K562 (cell line): ENCODE measurements around the gene OVOL3. TPM values are rescaled to one million over a fixed set of nuclear protein-coding genes. Genes with fewer than 3 reads are reported as not detected.
A peak's percentile ranks its signal among the peaks of the same experiment; 100 is the strongest.

Experiments used
- BCL6 ChIP-seq: fragments of 250-450 bp; sonication (Bioruptor Pico); IDR thresholded peaks from 2 replicates; pipeline ENCODE4 v1.4.0; 2020
- E2F1 ChIP-seq: sonication (generic); formaldehyde crosslinking; IDR thresholded peaks from 2 replicates; pipeline ENCODE4 v1.8.1; 2023; ENCODE audit warnings: mild to moderate bottlenecking, missing genetic modification reagents, moderate library complexity
- E2F4 ChIP-seq: sonication (generic); formaldehyde crosslinking; IDR thresholded peaks from 2 replicates; pipeline ENCODE4 v1.8.0; 2022; ENCODE audit warnings: mild to moderate bottlenecking, low read depth, missing genetic modification reagents
- ETS1 ChIP-seq: conservative IDR thresholded peaks from 2 replicates; pipeline ENCODE4 v1.6.1; 2011; ENCODE audit warnings: low read depth, mild to moderate bottlenecking, low read length; ENCODE audit not compliant: control insufficient read depth
- EZH2 ChIP-seq: IDR thresholded peaks from 2 replicates; pipeline ENCODE4 v1.6.1; 2012; ENCODE audit warnings: low read depth, mild to moderate bottlenecking, inconsistent platforms, low read length, borderline replicate concordance
- GMEB1 ChIP-seq: fragments of 250-450 bp; sonication (Bioruptor Pico); IDR thresholded peaks from 2 replicates; pipeline ENCODE4 v1.4.0; 2020; ENCODE audit warnings: mild to moderate bottlenecking
- KLF6 ChIP-seq: fragments of 250-450 bp; sonication (Bioruptor Pico); IDR thresholded peaks from 2 replicates; pipeline ENCODE4 v1.4.0; 2020; ENCODE audit warnings: mild to moderate bottlenecking, moderate library complexity, borderline replicate concordance
- NR2C2 ChIP-seq, 2 experiments: fragments of 200-800 bp in 1 of 2; sonication (Bioruptor generic) in 1 of 2; sonication (generic) in 1 of 2; formaldehyde crosslinking in 1 of 2; IDR thresholded peaks; 2 replicates each; pipeline versions ENCODE4 v1.6.1 to v1.8.0; 2016 to 2022; ENCODE audit warnings: mild to moderate bottlenecking in 1 of 2, missing compliant biosample characterization in 1 of 2, missing genetic modification characterization in 1 of 2, missing genetic modification reagents in 1 of 2
- RCOR1 ChIP-seq, 2 experiments: IDR thresholded peaks; 2 replicates each; pipeline ENCODE4 v1.6.1; 2012; ENCODE audit warnings: low read depth in 2 of 2, low read length in 2 of 2, borderline replicate concordance in 1 of 2, improper control_type of control experiment in 1 of 2
- SP2 ChIP-seq: IDR thresholded peaks from 2 replicates; pipeline ENCODE4 v1.6.1; 2011; ENCODE audit warnings: mild to moderate bottlenecking, low read depth, low read length, moderate library complexity; ENCODE audit not compliant: poor library complexity, severe bottlenecking; ENCODE audit errors: extremely low read depth
- ZFP30 ChIP-seq: fragments of 250-450 bp; sonication (Bioruptor Pico); IDR thresholded peaks from 2 replicates; pipeline ENCODE4 v1.8.0; 2022; ENCODE audit warnings: moderate library complexity, mild to moderate bottlenecking, inconsistent platforms, borderline replicate concordance
- ZNF444 ChIP-seq: fragments of 250-450 bp; sonication (Bioruptor Pico); IDR thresholded peaks from 2 replicates; pipeline ENCODE4 v1.4.0; 2020; ENCODE audit warnings: mild to moderate bottlenecking, moderate library complexity
- ZNF592 ChIP-seq: fragments of 450-650 bp; IDR thresholded peaks from 2 replicates; pipeline ENCODE4 v1.6.1; 2017; ENCODE audit warnings: antibody characterized with exemption, mild to moderate bottlenecking
- ZNF696 ChIP-seq: fragments of 250-450 bp; sonication (Bioruptor Pico); conservative IDR thresholded peaks from 2 replicates; pipeline ENCODE4 v1.4.0; 2020; ENCODE audit warnings: mild to moderate bottlenecking, moderate library complexity
- polyA plus RNA-seq, 8 experiments: library from polyadenylated mRNA; depleted of rRNA in 4 of 8; stranded (reverse) in 5 of 8; unstranded in 3 of 8; fragments of >200 nt; fragmentation: Nextera tagmentation in 2 of 8; fragmentation: Illumina TruSeq in 1 of 8; extraction: Ambion mirVana in 2 of 8; extraction: Trizol in 1 of 8; gene quantifications; 2 replicates each; pipeline versions ENCODE4 v1.2.1 to v1.2.3, GENCODE V29; 2011 to 2014; ENCODE audit warnings: inconsistent platforms in 1 of 8, missing spikeins in 1 of 8
- total RNA-seq, 7 experiments: library from RNA; depleted of rRNA in 6 of 7; stranded (reverse); fragments of >200 nt in 6 of 7; fragmentation: Illumina TruSeq in 2 of 7; extraction: Trizol in 2 of 7; gene quantifications; 2 replicates each; pipeline versions ENCODE4 v1.2.1 to v1.2.3, GENCODE V29; 2011 to 2021; ENCODE audit warnings: low replicate concordance in 1 of 7

Gene OVOL3
- total and polyA plus RNA-seq, 9 of the 15 experiments (the other 6 are each of a cell fraction or from before 2014, with no cell fraction given), result not detected

- TF ChIP-seq ZNF592 (no peak; the same call in none of the 2 replicates), GMEB1 (CRISPR knock-in tag) (peak; percentile 47; the same call in 1 of the 2 replicates), BCL6 (CRISPR knock-in tag) (no peak), ZNF444 (CRISPR knock-in tag) (no peak), E2F1 (CRISPR knock-in tag) (peak; percentile 79), KLF6 (0 out of 2 replicates have a peak, but pooled peaks have one; percentile 71), EZH2 (no peak), ETS1 (peak; percentile 82), NR2C2 (CRISPR knock-in tag; IDR thresholded peaks at IDR 0.05) (peak; percentile 63; the same call in 1 of the 2 replicates), NR2C2 (tag; IDR thresholded peaks at IDR 0.05) (peak; percentile 74), RCOR1 (IDR thresholded peaks at IDR 0.05; ENCODE audit: borderline replicate concordance in 1 of 2, low read depth in 2 of 2, low read length in 2 of 2) (peak in 1 of 2 experiments; percentile 60; a peak in 1 of 4 replicates), ZNF696 (no peak), ZFP30 (CRISPR knock-in tag) (no peak), SP2 (peak; percentile 67), E2F4 (CRISPR knock-in tag) (no peak)
Observed at GRCh38 chr19:36114721-36115452, 3.9 kb downstream of the OVOL3 start, which contains the start of gene POLR2I (continued).
